ENCODE measurements around the gene CLTCL1. TPM values are rescaled to one million over a fixed set of nuclear protein-coding genes. Genes with fewer than 3 reads are reported as not detected.

Gene CLTCL1
- total RNA-seq, 4 donors from 2014 or later = 3.8 to 8.6 (median 5.6) TPM

DNA sequence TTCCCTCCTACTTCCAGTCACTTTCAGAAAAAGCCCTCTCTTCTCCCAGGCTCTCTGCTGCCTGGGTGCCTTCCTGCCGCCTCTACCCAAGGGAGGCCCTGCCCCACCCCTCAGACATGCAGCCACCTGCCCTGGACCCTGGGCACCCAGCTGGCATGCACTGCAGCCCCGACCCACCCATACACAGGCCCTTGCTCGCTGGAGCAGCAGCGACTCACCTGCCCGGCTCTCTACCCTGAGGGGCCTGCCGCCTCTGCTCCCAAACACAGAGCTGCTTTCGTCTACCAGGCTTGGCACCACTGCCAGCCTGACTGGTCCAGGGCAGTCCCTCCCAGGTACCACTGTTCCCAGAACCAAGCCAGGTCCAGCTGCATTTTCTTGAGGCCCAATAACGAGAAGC lies 161.6 kb downstream of the CLTCL1 start:
- no peak for TF ChIP-seq POLR2A (IDR thresholded peaks at IDR 0.05)
- no peak for TF ChIP-seq EP300 (IDR thresholded peaks at IDR 0.05; ENCODE audit: low read depth)
- TF ChIP-seq, protein P1, sequence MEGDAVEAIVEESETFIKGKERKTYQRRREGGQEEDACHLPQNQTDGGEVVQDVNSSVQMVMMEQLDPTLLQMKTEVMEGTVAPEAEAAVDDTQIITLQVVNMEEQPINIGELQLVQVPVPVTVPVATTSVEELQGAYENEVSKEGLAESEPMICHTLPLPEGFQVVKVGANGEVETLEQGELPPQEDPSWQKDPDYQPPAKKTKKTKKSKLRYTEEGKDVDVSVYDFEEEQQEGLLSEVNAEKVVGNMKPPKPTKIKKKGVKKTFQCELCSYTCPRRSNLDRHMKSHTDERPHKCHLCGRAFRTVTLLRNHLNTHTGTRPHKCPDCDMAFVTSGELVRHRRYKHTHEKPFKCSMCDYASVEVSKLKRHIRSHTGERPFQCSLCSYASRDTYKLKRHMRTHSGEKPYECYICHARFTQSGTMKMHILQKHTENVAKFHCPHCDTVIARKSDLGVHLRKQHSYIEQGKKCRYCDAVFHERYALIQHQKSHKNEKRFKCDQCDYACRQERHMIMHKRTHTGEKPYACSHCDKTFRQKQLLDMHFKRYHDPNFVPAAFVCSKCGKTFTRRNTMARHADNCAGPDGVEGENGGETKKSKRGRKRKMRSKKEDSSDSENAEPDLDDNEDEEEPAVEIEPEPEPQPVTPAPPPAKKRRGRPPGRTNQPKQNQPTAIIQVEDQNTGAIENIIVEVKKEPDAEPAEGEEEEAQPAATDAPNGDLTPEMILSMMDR (IDR thresholded peaks at IDR 0.05) = no peak
- TF ChIP-seq POLR2AphosphoS5 (IDR thresholded peaks at IDR 0.05) = no peak
- H3K27ac ChIP-seq = no peak overlapping the region
- no peaks in the 10 kb centered on the region for H3K4me1 ChIP-seq
- H3K9me3 ChIP-seq = no peaks in the 10 kb centered on the region
- WGBS, 2 donors (ENCODE audit: low coverage in 1 of 2) = 74% methylated on average over 8 of the region's 8 CpGs; no CpG with 5 or more reads in 1 of the 2 donors
- peaks cover 0 to 10% (median 4%) of the 10 kb centered on the region in 4 donors for H3K36me3 ChIP-seq
- DNase-seq = no peak
- no peak overlapping the region for H3K4me3 ChIP-seq
- intact Hi-C loops (cut with DNase I; ENCODE audit: low total_unique reads) (no loop called here), in situ Hi-C loops (cut with MboI; ENCODE audit: low pct_ligation_motif_present in 1 of 4, low pct_unique_long_range_greater_than_20kb in 1 of 4, low sequenced_read_pairs in 3 of 4) (loop anchor here in 1 of 4 donors (25.0 kb wide), 1 partner anchor 507 kb away; no protein-coding TSS in a partner anchor)
- H3K27me3 ChIP-seq = no peaks in the 10 kb centered on the region

Small RNA genes within 50 kb of the gene (small RNA-seq; reads per million reads assigned to genes)
- gene AC000081.1 = 0 reads per million in 4 donors
- gene RF00398 = 0 reads per million in 4 donors

Other genes starting within 250 kb of the CLTCL1 start
- gene DGCR2, start 169.3 kb downstream of the CLTCL1 start, total RNA-seq = 100 to 1,000 TPM in 1 of 4 donors, 10 to 100 TPM in 3; 71.6 to 106 (median 94.3) TPM
- not detected for gene TSSK2, start 160.4 kb downstream of the CLTCL1 start, total RNA-seq
- gene ESS2, start 147.1 kb downstream of the CLTCL1 start, total RNA-seq = 10 to 100 TPM in 2 of 4 donors, 1 to 10 TPM in 2; 3.8 to 13.7 (median 10.4) TPM
- not detected for gene GSC2, start 141.4 kb downstream of the CLTCL1 start, total RNA-seq
- 100 to 1,000 TPM in 3 of 4 donors, 10 to 100 TPM in 1; 80.2 to 146 (median 132) TPM for gene SLC25A1, start 113.0 kb downstream of the CLTCL1 start, total RNA-seq
- gene HIRA, start 140.0 kb upstream of the CLTCL1 start, total RNA-seq = 10 to 100 TPM; 18.3 to 29.3 (median 20.3) TPM
- gene MRPL40, start 140.8 kb upstream of the CLTCL1 start, total RNA-seq = 10 to 100 TPM; 10.9 to 29.2 (median 13.7) TPM
- gene C22orf39, start 156.0 kb upstream of the CLTCL1 start, total RNA-seq = 10 to 100 TPM; 26.6 to 50.7 (median 39.4) TPM
- gene UFD1, start 187.5 kb upstream of the CLTCL1 start, total RNA-seq = 10 to 100 TPM in 3 of 4 donors, 1 to 10 TPM in 1; 4.9 to 57.2 (median 36.8) TPM
- gene CDC45, start 188.2 kb upstream of the CLTCL1 start, total RNA-seq = 1 to 10 TPM in 3 of 4 donors, not detected in 1; 1.1 to 2.0 (median 1.2) TPM
- gene CLDN5, start 232.7 kb upstream of the CLTCL1 start, total RNA-seq = 100 to 1,000 TPM in 1 of 4 donors, 10 to 100 TPM in 3; 29.5 to 126 (median 63.9) TPM